WI38 (cell line): ENCODE results near the gene GRM4.

ENCODE experiments used
- H3K4me3 ChIP-seq: 2 replicates; pipeline ENCODE4 v1.5.1; 2011; ENCODE audit warnings: low read depth, mild to moderate bottlenecking, control low read depth, low read length
- CTCF ChIP-seq: IDR thresholded peaks from 2 replicates; pipeline ENCODE4 v1.5.1; 2012; ENCODE audit warnings: low read depth, mild to moderate bottlenecking, control low read depth, low read length

Gene GRM4

GRCh38 chr6:33989016-33989854 lies 156.7 kb downstream of the GRM4 start:
- no peak for TF ChIP-seq CTCF
- no peak overlapping the region for H3K4me3 ChIP-seq

DNA sequence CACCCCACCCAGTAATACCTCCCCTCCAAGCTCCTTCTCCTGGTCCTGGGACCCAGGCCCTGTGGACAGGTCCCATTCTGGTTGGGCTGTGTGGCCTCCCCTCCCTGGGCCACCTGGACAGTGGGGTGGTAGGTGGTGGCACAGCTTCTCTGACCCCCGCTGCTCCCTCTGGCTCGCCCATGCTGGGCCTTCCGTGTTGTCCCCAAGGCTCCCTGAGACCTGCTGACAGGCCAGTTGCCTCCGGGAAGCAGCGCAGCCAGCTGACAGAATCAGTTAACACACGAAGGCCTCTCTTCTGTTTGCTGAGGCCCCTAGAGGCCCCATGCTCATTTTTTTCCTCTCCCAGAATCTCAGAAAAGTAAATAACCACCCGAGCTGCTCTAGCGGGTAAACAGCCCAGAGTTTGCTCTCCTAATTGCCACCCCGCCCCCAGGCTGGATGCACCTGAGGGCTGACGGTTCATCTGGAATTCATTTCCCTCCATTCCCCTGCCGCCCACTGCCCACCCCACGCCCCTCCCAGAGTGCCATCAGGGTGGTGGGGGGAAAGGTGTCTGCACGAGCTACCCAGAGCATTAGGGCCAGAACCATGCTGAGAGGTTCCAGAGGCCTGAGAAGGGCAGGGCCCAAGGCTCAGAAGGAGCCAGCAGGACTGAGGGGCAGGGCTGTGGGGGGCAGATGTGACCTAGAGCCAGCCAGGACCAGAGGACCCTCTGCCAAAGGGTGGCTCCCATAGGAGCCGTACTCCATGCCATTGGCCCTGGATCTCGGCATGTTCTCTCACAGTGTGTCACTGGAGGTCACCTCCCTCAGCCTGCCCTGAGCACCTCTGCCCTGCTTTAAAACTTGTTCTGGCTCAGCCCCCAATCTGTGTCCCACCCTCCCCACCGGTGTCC lies 157.5 kb downstream of the GRM4 start:
- H3K4me3 ChIP-seq = no peak overlapping the region
- TF ChIP-seq CTCF = no peak

DNA sequence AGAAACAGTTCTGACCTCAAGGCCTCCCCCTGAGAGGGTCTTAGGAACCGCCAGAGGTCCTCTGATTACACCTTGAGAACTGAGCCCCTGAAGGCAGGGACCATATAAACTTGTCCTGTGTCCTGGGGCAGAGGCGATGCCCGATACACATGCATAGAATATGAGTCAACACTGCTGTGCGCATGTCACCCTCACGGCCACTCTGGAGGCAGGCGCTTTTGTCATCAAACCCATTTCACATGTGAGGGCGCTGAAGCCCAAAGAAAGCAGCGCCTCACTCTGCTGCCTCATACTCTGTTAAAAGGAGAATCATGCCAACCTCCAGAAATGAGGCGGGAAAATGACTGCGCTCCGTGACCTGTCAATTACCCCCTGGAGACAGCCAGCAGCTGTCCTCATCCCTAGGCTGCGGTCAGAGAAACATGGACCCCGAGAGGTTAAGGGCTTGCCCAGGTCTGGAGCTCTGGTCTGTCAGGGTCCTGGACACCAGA lies 158.3 kb downstream of the GRM4 start:
- no peak for TF ChIP-seq CTCF
- no peak overlapping the region for H3K4me3 ChIP-seq

DNA sequence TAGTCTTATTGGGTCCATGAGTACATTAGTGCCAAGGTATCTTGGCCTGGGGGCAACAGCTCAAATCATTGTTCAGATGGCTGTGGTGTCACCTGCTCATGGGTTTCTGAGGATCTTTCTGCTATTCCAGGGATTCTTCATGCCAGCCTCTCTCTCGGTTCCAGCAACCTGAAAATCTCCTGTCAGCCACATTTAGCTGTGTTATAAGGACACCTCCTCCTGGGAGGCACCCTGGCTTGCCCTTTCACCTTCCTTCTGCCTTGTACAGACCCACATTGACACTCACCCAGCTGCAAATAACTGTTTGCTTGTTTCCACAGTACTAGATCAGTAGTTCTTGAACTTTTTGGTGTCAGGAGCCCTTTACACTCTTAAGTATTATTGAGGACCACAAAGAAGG lies 159.9 kb downstream of the GRM4 start:
- no peak overlapping the region for H3K4me3 ChIP-seq
- TF ChIP-seq CTCF = no peak

DNA sequence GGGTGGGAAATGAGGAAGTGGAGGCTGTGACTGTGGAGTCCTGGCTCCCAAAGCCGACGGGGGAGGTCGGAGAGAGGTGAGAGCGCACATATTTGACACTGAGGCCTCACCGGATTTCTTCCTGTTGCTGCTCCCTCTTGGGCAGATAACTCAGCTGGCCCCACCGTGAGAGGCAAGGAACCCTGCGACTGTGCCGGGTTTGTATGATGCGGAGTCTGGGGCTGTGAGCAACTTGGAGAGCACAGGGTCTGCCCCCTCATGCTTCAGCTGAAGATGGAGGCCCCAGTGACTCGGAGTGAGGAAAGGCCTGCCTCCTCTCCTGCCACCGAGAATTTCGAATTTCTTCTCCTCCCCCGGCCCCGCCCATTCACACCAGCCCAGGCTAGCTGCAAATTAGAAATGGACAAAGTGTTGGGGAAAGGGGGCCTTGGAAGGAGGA lies 160.6 kb downstream of the GRM4 start:
- TF ChIP-seq CTCF = no peak
- H3K4me3 ChIP-seq = no peak overlapping the region

GRCh38 chr6:33984466-33985312 lies 161.2 kb downstream of the GRM4 start:
- no peak overlapping the region for H3K4me3 ChIP-seq
- no peak for TF ChIP-seq CTCF
